ENCODE results near the gene SPOP.

Gene SPOP

DNA sequence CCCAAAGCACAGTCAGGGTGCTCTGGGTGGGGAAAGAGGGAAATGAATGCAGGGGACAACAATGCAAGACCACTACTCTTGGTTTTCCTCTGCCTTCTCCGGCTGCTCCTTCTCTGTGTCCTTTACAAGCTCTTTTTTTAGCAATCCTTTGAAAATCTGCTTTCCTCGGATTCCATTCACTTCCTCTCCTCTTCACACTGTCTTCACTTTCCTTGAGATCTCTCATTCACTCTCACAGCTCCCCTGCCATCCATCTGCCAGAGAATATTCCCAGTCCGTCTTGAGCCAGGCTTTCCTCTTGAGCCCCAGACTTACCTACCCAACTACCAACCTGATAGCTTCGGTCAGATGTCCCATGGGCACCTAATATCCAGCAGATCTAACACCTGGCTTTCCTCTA is 11.0 kb upstream of the SPOP start:
- no peak overlapping the region for H3K4me3 ChIP-seq (ENCODE audit: control insufficient read depth, low read depth, low read length)
- DNase-seq (ENCODE audit: low read depth): no peak
- TF ChIP-seq, protein P1, sequence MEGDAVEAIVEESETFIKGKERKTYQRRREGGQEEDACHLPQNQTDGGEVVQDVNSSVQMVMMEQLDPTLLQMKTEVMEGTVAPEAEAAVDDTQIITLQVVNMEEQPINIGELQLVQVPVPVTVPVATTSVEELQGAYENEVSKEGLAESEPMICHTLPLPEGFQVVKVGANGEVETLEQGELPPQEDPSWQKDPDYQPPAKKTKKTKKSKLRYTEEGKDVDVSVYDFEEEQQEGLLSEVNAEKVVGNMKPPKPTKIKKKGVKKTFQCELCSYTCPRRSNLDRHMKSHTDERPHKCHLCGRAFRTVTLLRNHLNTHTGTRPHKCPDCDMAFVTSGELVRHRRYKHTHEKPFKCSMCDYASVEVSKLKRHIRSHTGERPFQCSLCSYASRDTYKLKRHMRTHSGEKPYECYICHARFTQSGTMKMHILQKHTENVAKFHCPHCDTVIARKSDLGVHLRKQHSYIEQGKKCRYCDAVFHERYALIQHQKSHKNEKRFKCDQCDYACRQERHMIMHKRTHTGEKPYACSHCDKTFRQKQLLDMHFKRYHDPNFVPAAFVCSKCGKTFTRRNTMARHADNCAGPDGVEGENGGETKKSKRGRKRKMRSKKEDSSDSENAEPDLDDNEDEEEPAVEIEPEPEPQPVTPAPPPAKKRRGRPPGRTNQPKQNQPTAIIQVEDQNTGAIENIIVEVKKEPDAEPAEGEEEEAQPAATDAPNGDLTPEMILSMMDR (IDR thresholded peaks at IDR 0.05; ENCODE audit: control insufficient read depth, insufficient read depth, low read depth, low read length, missing control alignments): no peak

- H3K4me3 ChIP-seq (ENCODE audit: control insufficient read depth, low read depth, low read length): no peak overlapping the region
- no peak for DNase-seq (ENCODE audit: low read depth)
- TF ChIP-seq, protein P1 (IDR thresholded peaks at IDR 0.05; ENCODE audit: control insufficient read depth, insufficient read depth, low read depth, low read length, missing control alignments): no peak
Observed at GRCh38 chr17:49687878-49688491, 10.1 kb upstream of the SPOP start.

GRCh38 chr17:49681106-49681979 is 3.4 kb upstream of the SPOP start:
- TF ChIP-seq, protein P1 (IDR thresholded peaks at IDR 0.05; ENCODE audit: control insufficient read depth, insufficient read depth, low read depth, low read length, missing control alignments): no peak
- H3K4me3 ChIP-seq (ENCODE audit: control insufficient read depth, low read depth, low read length): no peak overlapping the region
- no peak for DNase-seq (ENCODE audit: low read depth)

DNA sequence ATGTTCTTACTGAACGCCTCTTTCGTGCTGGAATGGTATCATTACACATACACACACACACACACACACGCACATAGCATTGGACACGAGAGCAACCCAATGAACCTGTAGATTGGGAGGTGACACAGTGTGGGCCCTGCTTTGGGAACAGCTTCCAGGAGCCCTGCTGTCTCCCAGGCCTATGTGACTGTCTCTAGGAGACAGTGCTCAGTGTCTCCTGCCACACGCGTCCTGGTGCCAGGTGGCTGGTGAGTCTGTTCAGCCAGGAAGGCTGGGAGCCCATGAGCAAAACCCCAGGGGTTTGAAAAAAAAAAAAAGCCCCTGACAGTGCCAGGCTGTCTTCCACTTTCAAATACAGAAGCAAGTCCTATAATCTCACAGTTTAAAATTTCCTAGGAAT is 2.4 kb upstream of the SPOP start:
- no peak for DNase-seq (ENCODE audit: low read depth)
- TF ChIP-seq, protein P1 (IDR thresholded peaks at IDR 0.05; ENCODE audit: control insufficient read depth, insufficient read depth, low read depth, low read length, missing control alignments): no peak
- no peak overlapping the region for H3K4me3 ChIP-seq (ENCODE audit: control insufficient read depth, low read depth, low read length)

- TF ChIP-seq, protein P1 (IDR thresholded peaks at IDR 0.05; ENCODE audit: control insufficient read depth, insufficient read depth, low read depth, low read length, missing control alignments): no peak
- DNase-seq (ENCODE audit: low read depth): peak; percentile 69
Observed at GRCh38 chr17:49677134-49677932, 564 bp downstream of the SPOP start.

DNA sequence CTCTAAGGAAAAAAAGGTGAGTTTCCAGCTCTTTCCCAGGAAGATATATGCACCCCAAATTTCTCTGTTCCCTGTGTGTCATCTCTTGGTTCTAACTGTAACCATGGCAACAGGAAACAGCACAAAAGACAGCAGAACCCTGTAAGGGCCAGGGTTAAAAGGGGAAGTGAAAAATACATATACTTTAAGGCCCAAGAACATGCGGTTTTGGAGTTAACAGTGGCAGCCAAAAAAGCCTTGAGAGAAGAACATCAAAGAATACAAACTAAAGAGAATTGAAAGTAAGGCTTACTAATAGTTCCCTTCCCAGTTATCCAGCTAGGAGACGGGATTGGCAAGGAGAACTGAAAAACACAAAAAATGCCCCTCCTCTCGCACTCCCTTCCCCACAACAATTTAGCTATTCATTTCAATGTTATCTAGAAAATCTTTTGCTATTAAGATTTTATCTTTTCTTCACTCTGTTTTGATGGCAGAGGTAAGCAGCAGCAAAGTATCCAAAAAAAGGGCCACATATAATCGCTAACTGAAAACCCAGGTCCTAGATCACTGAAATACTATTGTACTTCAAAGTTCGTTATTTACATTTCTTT is 1.5 kb downstream of the SPOP start:
- peak overlapping the region; percentile 74 for H3K4me3 ChIP-seq (ENCODE audit: control insufficient read depth, low read depth, low read length)
- TF ChIP-seq, protein P1 (IDR thresholded peaks at IDR 0.05; ENCODE audit: control insufficient read depth, insufficient read depth, low read depth, low read length, missing control alignments): no peak
- DNase-seq (ENCODE audit: low read depth): no peak

More at GRCh38 chr17:49677134-49677932, 564 bp downstream of the SPOP start:
- H3K4me3 ChIP-seq (ENCODE audit: control insufficient read depth, low read depth, low read length): peak overlapping the region; percentile 74
